ENCODE data around the gene MLPH.

DNA sequence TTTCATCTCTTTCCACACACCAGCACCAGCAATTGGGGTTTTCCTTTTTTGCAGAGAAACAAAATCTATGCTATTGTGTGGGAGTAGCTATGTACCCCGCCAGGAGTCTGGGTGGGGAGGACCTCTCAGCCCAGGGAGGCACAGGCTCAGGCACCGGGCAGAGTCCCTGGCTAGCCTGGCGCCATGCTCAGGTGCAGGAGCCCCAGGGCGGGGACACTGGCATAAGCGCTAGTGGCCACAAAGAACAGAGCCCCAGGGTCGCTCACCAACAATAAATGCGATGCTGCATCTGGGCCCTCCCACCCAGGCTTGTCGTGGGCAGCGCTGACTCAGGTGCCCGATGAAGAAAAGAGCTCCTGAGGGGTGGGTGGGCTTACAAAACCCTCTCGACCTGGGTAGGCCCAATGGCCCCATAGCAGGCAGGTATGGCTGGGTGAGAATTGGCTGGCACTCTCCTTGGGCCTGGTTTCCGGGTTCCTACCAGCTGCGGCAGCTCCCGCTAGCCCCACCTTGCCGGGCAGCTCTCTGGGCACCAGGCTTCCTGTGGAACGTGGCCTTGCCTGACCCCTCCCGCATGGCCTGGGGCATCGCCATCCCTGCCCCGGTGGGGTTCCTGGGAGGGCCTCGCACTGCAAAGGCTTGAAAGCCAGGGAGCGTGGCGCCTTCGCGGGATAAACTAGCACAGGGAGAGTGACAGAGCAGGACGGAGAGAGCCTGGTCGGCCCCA, 41.3 kb upstream of the MLPH start:
- TF ChIP-seq, protein P1, sequence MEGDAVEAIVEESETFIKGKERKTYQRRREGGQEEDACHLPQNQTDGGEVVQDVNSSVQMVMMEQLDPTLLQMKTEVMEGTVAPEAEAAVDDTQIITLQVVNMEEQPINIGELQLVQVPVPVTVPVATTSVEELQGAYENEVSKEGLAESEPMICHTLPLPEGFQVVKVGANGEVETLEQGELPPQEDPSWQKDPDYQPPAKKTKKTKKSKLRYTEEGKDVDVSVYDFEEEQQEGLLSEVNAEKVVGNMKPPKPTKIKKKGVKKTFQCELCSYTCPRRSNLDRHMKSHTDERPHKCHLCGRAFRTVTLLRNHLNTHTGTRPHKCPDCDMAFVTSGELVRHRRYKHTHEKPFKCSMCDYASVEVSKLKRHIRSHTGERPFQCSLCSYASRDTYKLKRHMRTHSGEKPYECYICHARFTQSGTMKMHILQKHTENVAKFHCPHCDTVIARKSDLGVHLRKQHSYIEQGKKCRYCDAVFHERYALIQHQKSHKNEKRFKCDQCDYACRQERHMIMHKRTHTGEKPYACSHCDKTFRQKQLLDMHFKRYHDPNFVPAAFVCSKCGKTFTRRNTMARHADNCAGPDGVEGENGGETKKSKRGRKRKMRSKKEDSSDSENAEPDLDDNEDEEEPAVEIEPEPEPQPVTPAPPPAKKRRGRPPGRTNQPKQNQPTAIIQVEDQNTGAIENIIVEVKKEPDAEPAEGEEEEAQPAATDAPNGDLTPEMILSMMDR (IDR thresholded peaks at IDR 0.05): no peak
- TF ChIP-seq FOSL2 (IDR thresholded peaks at IDR 0.05; ENCODE audit: borderline replicate concordance, low read depth) (no peak), MXI1 (IDR thresholded peaks at IDR 0.05; ENCODE audit: low read depth, low read length) (no peak), RAD21 (IDR thresholded peaks at IDR 0.05; ENCODE audit: low read length) (no peak), JUND (IDR thresholded peaks at IDR 0.05) (no peak), SMC3 (IDR thresholded peaks at IDR 0.05; ENCODE audit: low read depth, low read length) (no peak)
- TF ChIP-seq, protein P2, sequence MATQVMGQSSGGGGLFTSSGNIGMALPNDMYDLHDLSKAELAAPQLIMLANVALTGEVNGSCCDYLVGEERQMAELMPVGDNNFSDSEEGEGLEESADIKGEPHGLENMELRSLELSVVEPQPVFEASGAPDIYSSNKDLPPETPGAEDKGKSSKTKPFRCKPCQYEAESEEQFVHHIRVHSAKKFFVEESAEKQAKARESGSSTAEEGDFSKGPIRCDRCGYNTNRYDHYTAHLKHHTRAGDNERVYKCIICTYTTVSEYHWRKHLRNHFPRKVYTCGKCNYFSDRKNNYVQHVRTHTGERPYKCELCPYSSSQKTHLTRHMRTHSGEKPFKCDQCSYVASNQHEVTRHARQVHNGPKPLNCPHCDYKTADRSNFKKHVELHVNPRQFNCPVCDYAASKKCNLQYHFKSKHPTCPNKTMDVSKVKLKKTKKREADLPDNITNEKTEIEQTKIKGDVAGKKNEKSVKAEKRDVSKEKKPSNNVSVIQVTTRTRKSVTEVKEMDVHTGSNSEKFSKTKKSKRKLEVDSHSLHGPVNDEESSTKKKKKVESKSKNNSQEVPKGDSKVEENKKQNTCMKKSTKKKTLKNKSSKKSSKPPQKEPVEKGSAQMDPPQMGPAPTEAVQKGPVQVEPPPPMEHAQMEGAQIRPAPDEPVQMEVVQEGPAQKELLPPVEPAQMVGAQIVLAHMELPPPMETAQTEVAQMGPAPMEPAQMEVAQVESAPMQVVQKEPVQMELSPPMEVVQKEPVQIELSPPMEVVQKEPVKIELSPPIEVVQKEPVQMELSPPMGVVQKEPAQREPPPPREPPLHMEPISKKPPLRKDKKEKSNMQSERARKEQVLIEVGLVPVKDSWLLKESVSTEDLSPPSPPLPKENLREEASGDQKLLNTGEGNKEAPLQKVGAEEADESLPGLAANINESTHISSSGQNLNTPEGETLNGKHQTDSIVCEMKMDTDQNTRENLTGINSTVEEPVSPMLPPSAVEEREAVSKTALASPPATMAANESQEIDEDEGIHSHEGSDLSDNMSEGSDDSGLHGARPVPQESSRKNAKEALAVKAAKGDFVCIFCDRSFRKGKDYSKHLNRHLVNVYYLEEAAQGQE (IDR thresholded peaks at IDR 0.05; ENCODE audit: low read depth, low read length): no peak
